ENCODE results near the gene SCTR.

The SCTR gene

DNA sequence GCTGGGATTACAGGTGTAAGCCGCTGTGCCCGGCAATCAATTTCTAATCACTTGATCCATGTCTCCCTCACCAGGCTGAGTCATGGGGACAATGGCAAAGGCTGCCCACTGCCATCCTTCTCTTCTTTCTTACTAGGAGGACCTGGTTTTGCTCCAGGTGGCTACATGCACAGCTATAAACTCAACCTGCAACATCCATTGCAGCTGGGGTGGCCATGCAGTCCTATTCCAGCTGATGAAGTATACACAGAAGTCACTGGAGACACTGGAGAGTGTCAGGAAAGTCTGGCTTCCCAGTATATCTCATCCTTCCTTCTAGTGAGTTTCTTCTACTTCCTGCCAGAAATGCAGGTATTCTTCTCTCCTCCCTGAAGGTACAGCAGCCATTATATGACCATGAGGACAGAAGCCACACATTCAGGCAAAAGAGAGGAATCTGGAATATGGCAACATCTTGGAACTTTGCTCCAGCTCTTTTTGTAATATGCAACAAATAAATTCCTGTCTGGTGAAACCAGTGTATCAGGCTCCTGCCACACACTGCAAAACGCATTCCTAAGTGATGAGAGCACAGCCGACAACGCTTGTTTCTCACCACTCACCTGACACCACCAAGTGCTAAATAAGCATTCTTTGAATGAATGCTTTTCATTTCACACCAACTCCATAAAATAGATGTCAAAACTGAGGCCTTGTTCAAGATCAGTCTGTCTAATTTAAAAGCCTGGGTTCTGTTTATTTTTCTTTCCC is 32.3 kb downstream of the SCTR start:
- TF ChIP-seq Cebpa-rat (IDR thresholded peaks at IDR 0.05) = no peak
- no peak overlapping the region for H3K9ac ChIP-seq
- no peaks in the 10 kb centered on the region for H3K9me3 ChIP-seq (replicated peaks in 1 of 11)
- H3K27ac ChIP-seq = no peak overlapping the region
- no peak overlapping the region for H3K4me2 ChIP-seq
- H3K27me3 ChIP-seq = no peaks in the 10 kb centered on the region
- no peak overlapping the region for H3K4me3 ChIP-seq
- H3K36me3 ChIP-seq = no peaks in the 10 kb centered on the region
- H4K20me1 ChIP-seq = no peaks in the 10 kb centered on the region
- H3K4me1 ChIP-seq = peaks cover 0 to 15% (median 12%) of the 10 kb centered on the region in 10 experiments; a peak in 14 of 20 replicates

DNA sequence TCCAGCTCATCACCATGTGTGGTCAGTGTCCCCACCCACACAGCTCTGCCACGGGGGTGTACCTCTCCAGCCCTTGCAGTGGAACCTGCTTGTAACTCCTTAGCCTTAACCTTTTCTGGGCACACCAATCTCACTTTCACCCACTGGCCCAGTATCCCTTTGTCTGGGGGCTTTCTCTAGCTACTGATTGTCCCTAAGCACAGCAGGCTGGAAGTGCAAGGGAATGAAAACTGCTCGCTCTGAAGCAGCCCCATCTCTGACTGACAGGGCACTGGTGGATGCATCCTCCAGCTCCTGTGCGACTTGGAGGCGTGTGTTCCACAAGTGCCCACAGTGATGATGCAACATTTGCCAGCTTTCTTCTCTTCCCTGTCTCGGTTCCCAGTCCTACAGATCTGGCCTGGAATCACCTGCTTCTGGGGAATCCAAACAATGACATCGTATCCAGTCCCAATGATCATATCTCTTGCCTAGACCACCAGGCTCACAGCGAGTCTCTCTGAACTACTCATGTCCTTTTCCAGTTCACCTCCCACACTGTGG is 33.6 kb downstream of the SCTR start:
- H3K27ac ChIP-seq = no peak overlapping the region
- H4K20me1 ChIP-seq = no peaks in the 10 kb centered on the region
- TF ChIP-seq Cebpa-rat (IDR thresholded peaks at IDR 0.05) = peak in 1 of 11 experiments; percentile 62; a peak in 2 of 22 replicates
- no peaks in the 10 kb centered on the region for H3K9me3 ChIP-seq (replicated peaks in 1 of 11)
- H3K4me1 ChIP-seq = peaks cover 0 to 18% (median 12%) of the 10 kb centered on the region in 10 experiments; a peak in 14 of 20 replicates
- H3K4me2 ChIP-seq = no peak overlapping the region
- H3K27me3 ChIP-seq = no peaks in the 10 kb centered on the region
- H3K4me3 ChIP-seq = no peak overlapping the region
- H3K9ac ChIP-seq = no peak overlapping the region
- H3K36me3 ChIP-seq = no peaks in the 10 kb centered on the region

DNA sequence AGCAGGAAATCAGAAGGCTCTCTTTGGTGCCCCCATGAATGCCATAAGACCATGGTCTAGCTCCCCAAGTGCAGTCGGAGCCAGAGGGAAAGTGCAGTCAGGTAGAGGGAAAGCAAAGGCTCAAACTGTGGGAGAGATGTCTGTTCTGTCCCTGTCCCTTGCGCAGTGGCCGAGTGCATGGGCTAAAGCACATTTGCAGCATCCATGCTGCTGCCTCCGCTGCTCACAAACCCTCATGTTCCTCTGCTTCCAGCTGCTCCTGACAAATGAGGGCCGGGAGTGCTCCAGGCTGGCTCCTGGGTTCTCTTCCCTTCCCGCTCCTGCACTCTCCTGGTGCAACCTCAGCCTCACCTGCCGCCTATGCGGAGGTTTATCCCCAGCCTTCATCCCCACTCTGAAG is 34.2 kb downstream of the SCTR start:
- peaks cover 0 to 21% (median 12%) of the 10 kb centered on the region in 10 experiments; a peak in 14 of 20 replicates for H3K4me1 ChIP-seq
- no peaks in the 10 kb centered on the region for H3K9me3 ChIP-seq (replicated peaks in 1 of 11)
- H3K27me3 ChIP-seq = no peaks in the 10 kb centered on the region
- no peaks in the 10 kb centered on the region for H3K36me3 ChIP-seq
- H3K27ac ChIP-seq = no peak overlapping the region
- H3K9ac ChIP-seq = no peak overlapping the region
- no peak overlapping the region for H3K4me3 ChIP-seq
- no peak overlapping the region for H3K4me2 ChIP-seq
- no peaks in the 10 kb centered on the region for H4K20me1 ChIP-seq
- no peak for TF ChIP-seq Cebpa-rat (IDR thresholded peaks at IDR 0.05)

DNA sequence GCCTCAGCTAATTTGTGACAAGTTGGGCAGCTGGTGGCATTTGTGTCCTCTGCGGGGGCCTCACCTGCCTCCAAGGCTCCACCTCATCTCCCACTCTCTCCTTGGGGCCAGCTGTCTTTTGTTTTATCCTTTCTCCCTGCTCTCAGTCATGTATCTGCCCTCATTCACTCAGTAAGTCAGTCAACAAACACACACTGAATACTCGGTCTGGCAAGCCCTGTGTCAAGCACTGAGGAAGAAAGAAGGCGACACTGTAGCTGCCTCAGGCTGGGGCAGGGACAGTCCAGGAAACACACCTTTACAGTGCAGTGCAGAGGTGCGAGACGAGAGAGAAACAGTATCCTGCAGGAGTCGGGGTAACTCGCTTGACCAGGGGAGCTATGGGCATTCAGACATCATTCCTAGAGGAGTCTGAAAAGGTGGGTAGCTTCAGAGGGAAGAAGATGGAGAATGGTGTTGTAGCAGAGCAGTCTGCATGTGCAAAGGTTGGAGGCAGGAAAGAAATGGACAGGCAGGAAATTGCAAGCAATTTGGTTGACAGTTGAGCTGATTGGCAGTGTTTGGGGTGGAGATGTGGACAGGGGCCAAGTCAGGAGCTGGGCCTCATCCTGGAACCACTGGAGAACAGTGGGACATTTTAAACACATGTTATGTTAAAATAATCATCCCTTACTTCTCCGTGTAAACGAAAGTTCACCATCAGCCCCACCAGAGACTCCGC is 34.9 kb downstream of the SCTR start:
- Histone ChIP-seq H3K36me3 (no peaks in the 10 kb centered on the region), H3K27ac (no peak overlapping the region), H3K4me1 (peaks cover 0 to 26% (median 12%) of the 10 kb centered on the region in 10 experiments; a peak in 14 of 20 replicates), H3K4me2 (no peak overlapping the region), H3K9ac (no peak overlapping the region), H4K20me1 (no peaks in the 10 kb centered on the region), H3K4me3 (no peak overlapping the region), H3K9me3 (replicated peaks in 1 of 11) (no peaks in the 10 kb centered on the region), H3K27me3 (no peaks in the 10 kb centered on the region)
- no peak for TF ChIP-seq Cebpa-rat (IDR thresholded peaks at IDR 0.05)

DNA sequence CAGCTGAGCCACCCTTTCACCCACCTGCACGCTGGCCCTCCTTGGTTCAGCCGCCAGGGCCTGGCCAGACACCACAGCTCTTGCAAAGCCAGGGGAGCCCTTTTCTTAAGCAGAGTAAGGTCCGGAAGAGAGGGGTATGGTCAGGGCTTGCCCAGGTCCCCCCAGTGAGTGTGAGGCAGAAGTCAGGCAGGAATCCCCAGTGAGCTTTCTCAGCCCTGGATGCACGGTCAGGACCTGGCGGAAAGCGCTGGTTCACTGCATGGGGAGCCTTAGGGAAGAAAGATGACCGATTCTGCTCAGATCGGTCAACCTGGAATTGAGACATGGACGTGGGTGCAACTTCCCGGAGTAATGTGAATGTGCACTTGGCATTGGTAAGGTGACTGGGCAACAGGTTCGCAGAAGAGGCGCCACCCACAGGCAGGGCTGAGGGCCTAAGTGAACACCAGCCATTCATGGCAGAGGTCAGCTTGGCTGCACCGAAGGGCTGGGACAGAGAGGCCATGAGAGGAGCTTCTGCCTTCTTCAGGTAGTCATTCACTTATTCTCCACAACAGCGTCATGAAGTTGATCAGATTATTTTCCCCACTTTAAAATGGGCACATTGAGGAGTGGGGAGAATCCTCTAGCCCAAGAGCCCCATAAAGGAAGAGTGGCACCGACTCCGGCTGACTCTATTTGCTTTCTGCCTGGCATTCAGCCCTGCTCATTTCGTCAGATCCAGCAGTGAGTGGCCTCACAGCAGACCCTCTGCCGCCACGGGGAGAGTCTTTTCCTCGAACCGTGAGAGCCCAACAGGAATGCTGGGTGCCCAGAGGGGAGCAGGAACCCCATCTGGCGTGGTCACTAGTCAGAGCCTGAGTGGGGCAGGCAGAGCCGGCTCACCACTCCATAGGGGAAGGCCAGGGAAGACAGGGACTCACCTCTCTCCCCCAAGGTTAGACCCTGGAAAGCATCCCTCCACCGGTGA is 35.8 kb downstream of the SCTR start:
- TF ChIP-seq Cebpa-rat (IDR thresholded peaks at IDR 0.05) = no peak
- Histone ChIP-seq H3K4me3 (no peak overlapping the region), H3K9me3 (replicated peaks in 1 of 11) (no peaks in the 10 kb centered on the region), H3K4me2 (peak overlapping the region in 9 of 11 experiments; percentile 18 to 77 (median 66); a peak in 10 of 22 replicates), H4K20me1 (no peaks in the 10 kb centered on the region), H3K4me1 (peaks cover 4 to 26% (median 14%) of the 10 kb centered on the region in 10 experiments), H3K27ac (no peak overlapping the region), H3K27me3 (no peaks in the 10 kb centered on the region), H3K9ac (no peak overlapping the region), H3K36me3 (no peaks in the 10 kb centered on the region)

DNA sequence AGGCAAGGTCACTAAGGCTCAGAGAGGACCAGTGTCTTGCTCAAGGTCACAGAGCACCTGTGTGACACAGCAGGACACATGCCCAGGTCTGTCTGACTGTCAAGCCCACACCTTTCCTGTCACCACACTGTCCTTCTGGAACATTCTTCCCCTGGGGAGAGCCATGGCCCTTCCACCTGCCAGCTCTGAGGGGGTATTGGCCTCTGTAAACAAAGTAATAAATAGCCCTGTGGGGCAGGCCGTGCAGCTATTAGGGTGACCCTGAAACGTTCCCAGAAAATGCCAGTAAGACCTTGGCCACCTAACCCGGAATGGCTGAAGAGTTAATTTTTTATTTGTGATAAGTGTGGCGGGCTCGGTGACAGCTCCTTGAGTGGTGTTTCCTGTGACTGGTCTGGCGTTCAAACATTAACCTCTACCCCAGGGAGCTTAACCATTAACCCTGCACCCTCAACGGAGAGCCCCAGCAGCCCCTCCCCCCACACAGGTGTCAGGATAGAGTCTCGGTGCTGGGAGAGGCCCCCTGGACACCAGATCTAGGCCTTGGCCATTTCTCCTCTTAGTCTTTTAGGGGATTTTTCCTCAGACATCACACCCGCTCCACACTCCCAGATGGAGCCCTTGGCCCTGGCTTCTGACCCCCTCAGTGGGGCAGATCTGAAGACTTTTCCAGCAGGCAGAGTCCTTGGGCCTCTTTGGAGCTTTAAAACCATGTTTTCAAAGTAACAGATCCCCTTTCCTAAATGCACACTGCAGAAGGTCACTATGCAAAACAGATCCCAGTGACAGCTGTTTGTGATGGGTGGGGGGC is 36.6 kb downstream of the SCTR start:
- no peak for TF ChIP-seq Cebpa-rat (IDR thresholded peaks at IDR 0.05)
- peaks cover 0 to 5% (median 0%) of the 10 kb centered on the region in 11 experiments; a peak in 1 of 22 replicates for H4K20me1 ChIP-seq
- peak overlapping the region in 9 of 11 experiments; percentile 18 to 77 (median 66); a peak in 14 of 22 replicates for H3K4me2 ChIP-seq
- no peaks in the 10 kb centered on the region for H3K27me3 ChIP-seq
- H3K4me1 ChIP-seq = peaks cover 13 to 34% (median 23%) of the 10 kb centered on the region in 10 experiments
- no peak overlapping the region for H3K27ac ChIP-seq
- no peaks in the 10 kb centered on the region for H3K9me3 ChIP-seq (replicated peaks in 1 of 11)
- H3K36me3 ChIP-seq = no peaks in the 10 kb centered on the region
- 0 out of 22 replicates have a peak overlapping the region, but pooled peaks of 1 of the 11 experiments have one; percentile 36 for H3K9ac ChIP-seq
- H3K4me3 ChIP-seq = no peak overlapping the region

DNA sequence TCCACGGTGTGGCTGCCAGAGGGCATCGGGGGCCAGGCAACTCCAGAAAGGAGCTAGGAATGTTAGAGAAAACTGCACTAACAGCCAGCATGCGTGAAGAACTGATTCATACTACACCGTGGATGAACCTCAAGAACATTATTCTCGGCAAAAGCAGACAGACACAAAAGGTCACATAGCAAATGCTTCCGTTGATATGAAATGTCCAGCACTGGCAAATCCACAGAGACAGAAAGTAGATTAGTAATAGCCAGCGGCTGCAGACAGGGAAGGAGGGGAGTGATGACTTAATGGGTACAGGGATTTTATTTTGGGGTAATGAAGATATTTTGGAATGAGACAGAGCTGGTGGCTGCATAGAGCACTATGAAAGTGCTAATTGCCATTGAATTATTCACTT is 37.4 kb downstream of the SCTR start:
- H3K4me1 ChIP-seq = peaks cover 20 to 42% (median 30%) of the 10 kb centered on the region in 10 experiments

More for the DNA sequence above, 37.4 kb downstream of the SCTR start:
- Histone ChIP-seq H3K4me2 (peak overlapping the region in 4 of 11 experiments; percentile 70 to 77 (median 73); a peak in 9 of 22 replicates), H3K9ac (no peak overlapping the region), H3K27ac (no peak overlapping the region), H3K4me3 (no peak overlapping the region), H3K27me3 (no peaks in the 10 kb centered on the region), H3K36me3 (no peaks in the 10 kb centered on the region), H4K20me1 (peaks cover 0 to 9% (median 0%) of the 10 kb centered on the region in 11 experiments; a peak in 1 of 22 replicates), H3K9me3 (replicated peaks in 1 of 11) (no peaks in the 10 kb centered on the region)
- TF ChIP-seq Cebpa-rat (IDR thresholded peaks at IDR 0.05) = no peak
